ENCODE measurements around the gene ART5.
"Not testable (repeated sequence)": the region's sequence is repeated elsewhere in the genome, so short reads cannot be mapped to it uniquely, and the experiment has no call there.

DNA sequence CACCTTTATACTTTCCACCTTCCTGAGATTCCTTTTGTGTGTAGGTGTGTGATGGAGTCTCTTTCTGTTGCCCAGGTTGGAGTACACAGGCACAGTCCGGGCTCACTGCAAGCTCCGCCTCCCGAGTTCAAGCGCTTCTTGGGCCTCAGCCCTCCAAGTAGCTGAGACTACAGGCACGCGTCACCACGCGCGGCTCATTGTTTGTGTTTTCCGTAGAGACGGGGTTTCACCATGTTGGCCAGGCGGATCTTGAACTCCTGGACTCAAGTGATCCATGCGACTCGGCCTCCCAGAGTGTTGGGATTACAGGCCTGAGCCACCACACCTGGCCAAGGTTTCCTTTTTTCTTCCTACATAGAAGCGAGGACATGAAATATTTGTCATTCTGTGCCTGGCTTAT, 44.0 kb downstream of the ART5 start:
- not testable (repeated sequence) for TF ChIP-seq EP300, POLR2A, POLR2AphosphoS5 (IDR thresholded peaks at IDR 0.05)
- TF ChIP-seq, protein P1, sequence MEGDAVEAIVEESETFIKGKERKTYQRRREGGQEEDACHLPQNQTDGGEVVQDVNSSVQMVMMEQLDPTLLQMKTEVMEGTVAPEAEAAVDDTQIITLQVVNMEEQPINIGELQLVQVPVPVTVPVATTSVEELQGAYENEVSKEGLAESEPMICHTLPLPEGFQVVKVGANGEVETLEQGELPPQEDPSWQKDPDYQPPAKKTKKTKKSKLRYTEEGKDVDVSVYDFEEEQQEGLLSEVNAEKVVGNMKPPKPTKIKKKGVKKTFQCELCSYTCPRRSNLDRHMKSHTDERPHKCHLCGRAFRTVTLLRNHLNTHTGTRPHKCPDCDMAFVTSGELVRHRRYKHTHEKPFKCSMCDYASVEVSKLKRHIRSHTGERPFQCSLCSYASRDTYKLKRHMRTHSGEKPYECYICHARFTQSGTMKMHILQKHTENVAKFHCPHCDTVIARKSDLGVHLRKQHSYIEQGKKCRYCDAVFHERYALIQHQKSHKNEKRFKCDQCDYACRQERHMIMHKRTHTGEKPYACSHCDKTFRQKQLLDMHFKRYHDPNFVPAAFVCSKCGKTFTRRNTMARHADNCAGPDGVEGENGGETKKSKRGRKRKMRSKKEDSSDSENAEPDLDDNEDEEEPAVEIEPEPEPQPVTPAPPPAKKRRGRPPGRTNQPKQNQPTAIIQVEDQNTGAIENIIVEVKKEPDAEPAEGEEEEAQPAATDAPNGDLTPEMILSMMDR (IDR thresholded peaks at IDR 0.05), result not testable (repeated sequence)
